ENCODE data around the gene EFCAB5. TPM values are rescaled to one million over a fixed set of nuclear protein-coding genes. Genes with fewer than 3 reads are reported as not detected.

Gene EFCAB5
- total and polyA plus RNA-seq, 2 of the 8 experiments (the other 6 are each of a cell fraction or from before 2014, with no cell fraction given), result 0.05 to 0.34 TPM

- no peaks in the 10 kb centered on the region for H3K9me3 ChIP-seq (ENCODE audit: insufficient read depth in 2 of 2, low read depth in 1 of 2, low read length in 1 of 2)
- no peak overlapping the region for H3K18ac ChIP-seq (ENCODE audit: extremely low read depth, low read length)
- H2BK120ac ChIP-seq (replicated peaks; ENCODE audit: low read depth, low read length), result no peak overlapping the region
- peak overlapping the region; percentile 80 to 100 (median 94); a peak in 7 of 8 replicates for H3K4me3 ChIP-seq (ENCODE audit: extremely low read depth in 1 of 4, insufficient read depth in 2 of 4, low read depth in 3 of 4, low read length in 4 of 4)
- H4K20me1 ChIP-seq (replicated peaks in 1 of 2; ENCODE audit: control insufficient read depth in 1 of 2, insufficient read depth in 2 of 2, low read length in 2 of 2), result peaks cover 0 to 1% of the 10 kb centered on the region in 2 experiments
- 74% methylated on average over 5 of the region's 5 CpGs; no CpG with 5 or more reads in 1 of the 2 experiments for WGBS, 2 experiments (ENCODE audit: extremely low coverage in 1 of 2, insufficient coverage in 1 of 2, insufficient read length in 1 of 2, insufficient replicate concordance in 2 of 2, low coverage in 1 of 2, low lambda C conversion rate in 2 of 2, missing lambda C conversion rate in 1 of 2)
- no peaks in the 10 kb centered on the region for H3K4me1 ChIP-seq (replicated peaks in 1 of 4; ENCODE audit: control insufficient read depth in 3 of 4, insufficient read depth in 4 of 4, low read length in 3 of 4)
- H3K27ac ChIP-seq (ENCODE audit: low read depth, low read length), result peak overlapping the region; percentile 98
- peak overlapping the region; percentile 68 to 72 for H3K4me2 ChIP-seq (ENCODE audit: insufficient read depth in 1 of 2, low read depth in 2 of 2, low read length in 2 of 2)
- no peak overlapping the region for H3K14ac ChIP-seq (ENCODE audit: insufficient read length)
- no peak overlapping the region for H2BK12ac ChIP-seq (ENCODE audit: low read depth, low read length)
- peaks cover 0 to 57% of the 10 kb centered on the region in 2 experiments; a peak in 3 of 4 replicates for H3K79me2 ChIP-seq (ENCODE audit: control insufficient read depth in 1 of 2, insufficient read depth in 2 of 2, low read length in 2 of 2)
- H3K9ac ChIP-seq (replicated peaks in 1 of 4; ENCODE audit: extremely low read depth in 1 of 4, low read depth in 3 of 4, low read length in 3 of 4), result peak overlapping the region in 3 of 4 experiments; percentile 96 to 100 (median 99); a peak in 5 of 7 replicates
- ChIA-PET CTCF (ENCODE audit: partially characterized antibody) (interaction anchor here (0.5 to 2.0 kb wide), 4 partner anchors 13 to 147 kb away, joined by 3 to 8 read pairs (median 3); no protein-coding TSS in a partner anchor), POLR2A (ENCODE audit: partially characterized antibody) (interaction anchor here (0.7 to 1.1 kb wide), 11 partner anchors 8 to 1138 kb away, joined by 3 to 8 read pairs (median 3); partner anchors contain the start of gene SLC6A4)
- DNase-seq (ENCODE audit: low read depth in 1 of 2, low spot score in 2 of 2), result no peak
- H2BK20ac ChIP-seq (ENCODE audit: low read length), result no peak overlapping the region
- H3K79me1 ChIP-seq (ENCODE audit: low read depth, low read length), result no peaks in the 10 kb centered on the region
- peaks cover 0 to 15% (median 0%) of the 10 kb centered on the region in 4 experiments; a peak in 3 of 8 replicates for H3K36me3 ChIP-seq (ENCODE audit: control insufficient read depth in 2 of 4, insufficient read depth in 4 of 4, low read length in 3 of 4)
- FAIRE-seq, result no peak
- no peak overlapping the region for H3K56ac ChIP-seq (replicated peaks; ENCODE audit: insufficient read length, low read depth, low read length)
- no peak overlapping the region for H2AFZ ChIP-seq (ENCODE audit: low read length)
- H2AK5ac ChIP-seq (ENCODE audit: low read depth, low read length), result no peak overlapping the region
- no peaks in the 10 kb centered on the region for H3K27me3 ChIP-seq (replicated peaks in 1 of 4; ENCODE audit: control insufficient read depth in 3 of 4, extremely low read depth in 1 of 4, insufficient read depth in 3 of 4, low read length in 3 of 4)
- H2BK15ac ChIP-seq (ENCODE audit: low read length), result no peak overlapping the region
- H3K23me2 ChIP-seq (ENCODE audit: low read depth, low read length), result peaks cover 5% of the 10 kb centered on the region
- H4K91ac ChIP-seq (replicated peaks; ENCODE audit: insufficient read length, low read length), result no peak overlapping the region
- peak overlapping the region; percentile 31 for H4K5ac ChIP-seq (ENCODE audit: insufficient read length, low read depth, low read length)
- H3K4ac ChIP-seq (replicated peaks; ENCODE audit: insufficient read length, low read depth, low read length), result no peak overlapping the region
- no peak overlapping the region for H2BK5ac ChIP-seq (ENCODE audit: low read depth, low read length)
- no peak overlapping the region for H4K8ac ChIP-seq (ENCODE audit: extremely low read depth, insufficient read depth, low read length)
- H3K23ac ChIP-seq (ENCODE audit: insufficient read length), result no peak overlapping the region
- TF ChIP-seq JUND (IDR thresholded peaks at IDR 0.05; ENCODE audit: low read length) (no peak), ZNF274 (IDR thresholded peaks at IDR 0.05; ENCODE audit: borderline replicate concordance, extremely low read depth, low read length) (no peak), KDM1A (IDR thresholded peaks at IDR 0.05; ENCODE audit: borderline replicate concordance, low read length) (no peak), USF2 (IDR thresholded peaks at IDR 0.05; ENCODE audit: low read length) (no peak), EGR1 (IDR thresholded peaks at IDR 0.05; ENCODE audit: borderline replicate concordance, low read depth, low read length) (no peak), SP2 (IDR thresholded peaks at IDR 0.05; ENCODE audit: low read length) (no peak), EZH2 (IDR thresholded peaks at IDR 0.05; ENCODE audit: low read depth, low read length, severe bottlenecking) (no peak), RAD21 (IDR thresholded peaks at IDR 0.05 in 1 of 2, conservative IDR thresholded peaks at IDR 0.05 in 1 of 2; ENCODE audit: low read depth in 2 of 2, low read length in 2 of 2) (no peak), TEAD4 (IDR thresholded peaks at IDR 0.05; ENCODE audit: low read depth, low read length) (no peak), BCL11A (IDR thresholded peaks at IDR 0.05; ENCODE audit: low read depth in 2 of 2, low read length in 2 of 2) (no peak), SP4 (IDR thresholded peaks at IDR 0.05; ENCODE audit: low read length) (no peak)
- TF ChIP-seq, protein P1, sequence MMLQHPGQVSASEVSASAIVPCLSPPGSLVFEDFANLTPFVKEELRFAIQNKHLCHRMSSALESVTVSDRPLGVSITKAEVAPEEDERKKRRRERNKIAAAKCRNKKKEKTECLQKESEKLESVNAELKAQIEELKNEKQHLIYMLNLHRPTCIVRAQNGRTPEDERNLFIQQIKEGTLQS (IDR thresholded peaks at IDR 0.05; ENCODE audit: insufficient read depth, low read depth, low read length), result no peak
These were observed 176.2 kb downstream of the EFCAB5 start for GRCh38 chr17:30117675-30118081.
